GM18873 (cell line): Measurements from ENCODE around the gene SUPT3H.

ENCODE experiments used
- ATAC-seq: cut with Tn5 transposase; IDR thresholded peaks from one replicate; pipeline ENCODE4 v1.9.1; 2021; ENCODE audit warnings: mild to moderate bottlenecking, moderate library complexity, moderate number of reproducible peaks; ENCODE audit not compliant: unreplicated experiment, low FRiP score

Gene SUPT3H

GRCh38 chr6:45394586-45395095 lies 16.9 kb upstream of the SUPT3H start:
- ATAC-seq = no peak

GRCh38 chr6:45388328-45388727 lies 10.6 kb upstream of the SUPT3H start:
- no peak for ATAC-seq

- no peak for ATAC-seq
Observed at GRCh38 chr6:45387236-45387635, 9.5 kb upstream of the SUPT3H start.

DNA sequence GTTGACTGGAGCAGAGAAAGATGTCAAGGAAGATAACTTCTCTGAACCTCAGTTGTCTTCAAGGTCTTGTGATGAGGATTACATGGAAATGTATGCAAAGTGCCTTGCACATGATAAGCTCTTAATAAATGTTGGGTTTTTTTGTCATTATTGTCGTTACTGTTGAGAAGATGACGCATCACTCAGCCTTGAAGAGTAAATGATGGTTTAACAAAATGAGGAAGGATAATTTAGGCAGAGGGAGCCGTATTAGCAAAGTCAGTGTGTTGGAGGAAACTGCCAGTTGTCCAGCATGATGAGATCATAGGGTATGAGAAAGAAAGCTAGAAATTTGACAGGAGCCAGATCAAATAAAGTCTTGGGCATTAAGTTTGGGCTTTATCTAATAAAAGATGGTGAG lies 8.8 kb upstream of the SUPT3H start:
- no peak for ATAC-seq

GRCh38 chr6:45382391-45382790 lies 4.7 kb upstream of the SUPT3H start:
- ATAC-seq = no peak

DNA sequence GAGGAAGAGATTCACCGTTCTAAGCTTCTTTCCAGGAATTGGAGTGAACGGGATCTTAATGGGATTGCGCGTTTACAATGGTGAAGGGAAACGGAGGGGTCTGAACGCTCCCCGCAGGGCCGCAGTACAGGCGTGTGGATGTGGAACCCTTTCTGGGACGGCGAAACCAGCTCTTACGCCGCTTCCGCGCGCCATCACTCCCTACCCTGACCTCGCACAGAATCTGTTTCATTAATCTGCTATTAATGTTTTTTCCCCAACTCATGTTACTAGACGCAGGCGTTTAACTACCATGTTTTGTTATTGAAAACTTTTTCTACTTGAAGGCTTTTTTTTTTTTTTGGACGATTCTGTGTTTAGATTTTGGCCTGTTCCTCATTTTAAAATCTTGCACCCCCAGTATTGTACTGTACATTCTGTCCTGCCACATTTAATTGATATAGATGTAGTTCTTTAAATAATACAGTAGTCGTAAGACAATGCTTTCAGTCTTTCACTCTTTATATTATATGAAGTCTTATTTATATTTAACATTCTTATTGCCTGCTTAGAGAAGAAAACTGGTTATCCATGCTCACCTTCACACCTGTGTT lies 696 bp upstream of the SUPT3H start:
- ATAC-seq = peak; percentile 24

DNA sequence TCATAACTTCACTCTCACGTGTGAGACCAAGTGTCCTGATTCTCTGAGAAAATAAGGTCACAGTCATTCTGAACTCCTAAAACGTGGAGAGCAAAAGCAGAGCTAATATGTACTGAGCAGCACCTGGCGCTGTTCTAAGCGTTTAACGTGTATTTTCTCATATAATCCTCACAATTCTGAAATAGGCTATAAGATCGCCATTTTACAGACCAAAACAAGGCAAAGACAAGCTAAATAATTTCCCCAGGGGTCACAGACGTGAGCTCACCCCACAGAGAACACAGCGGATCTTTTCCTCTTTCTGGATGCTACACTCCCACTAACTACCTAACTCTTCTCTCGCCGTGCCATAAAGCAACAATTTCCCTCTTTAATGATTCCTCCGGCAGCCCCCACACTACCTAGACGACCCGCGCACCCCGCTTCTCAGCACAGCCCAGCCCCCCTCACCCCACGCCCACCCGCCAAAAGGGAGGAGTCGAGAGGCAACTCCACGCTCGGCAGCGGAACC lies 636 bp downstream of the SUPT3H start:
- no peak for ATAC-seq

DNA sequence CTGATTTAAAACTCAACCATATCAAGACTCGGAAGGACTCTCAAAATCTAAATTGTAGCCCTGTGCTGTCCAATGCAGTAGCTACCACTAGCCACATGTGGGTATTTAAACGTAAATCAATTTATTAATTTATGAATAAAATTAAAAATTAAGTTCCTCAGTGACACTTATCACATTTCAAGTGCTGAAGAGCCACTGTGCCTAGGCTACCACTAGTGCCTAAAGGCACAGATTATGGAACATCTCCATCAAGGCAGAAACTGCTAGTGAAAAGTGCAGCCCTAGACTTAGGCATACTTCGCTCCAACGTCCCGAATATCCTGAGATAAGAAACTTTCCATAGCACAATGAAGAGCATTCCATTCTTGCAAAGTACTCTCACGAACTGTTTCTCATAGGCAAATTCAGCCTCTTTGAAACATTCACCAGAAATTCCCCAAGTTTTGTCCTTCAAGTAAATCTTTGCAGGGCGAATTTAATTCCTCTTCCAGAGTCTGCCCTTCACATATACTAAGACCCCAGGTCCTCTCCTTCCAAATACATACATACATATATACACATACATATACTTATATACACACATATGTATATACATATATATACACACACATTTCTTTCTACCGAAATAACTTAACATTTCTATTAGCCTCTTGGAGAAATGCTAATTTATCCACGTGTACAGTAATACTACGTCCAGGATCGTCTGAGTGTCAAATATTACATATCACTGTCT lies 1.3 kb downstream of the SUPT3H start:
- no peak for ATAC-seq

- no peak for ATAC-seq
Observed at GRCh38 chr6:45375449-45375848, 2.3 kb downstream of the SUPT3H start.

DNA sequence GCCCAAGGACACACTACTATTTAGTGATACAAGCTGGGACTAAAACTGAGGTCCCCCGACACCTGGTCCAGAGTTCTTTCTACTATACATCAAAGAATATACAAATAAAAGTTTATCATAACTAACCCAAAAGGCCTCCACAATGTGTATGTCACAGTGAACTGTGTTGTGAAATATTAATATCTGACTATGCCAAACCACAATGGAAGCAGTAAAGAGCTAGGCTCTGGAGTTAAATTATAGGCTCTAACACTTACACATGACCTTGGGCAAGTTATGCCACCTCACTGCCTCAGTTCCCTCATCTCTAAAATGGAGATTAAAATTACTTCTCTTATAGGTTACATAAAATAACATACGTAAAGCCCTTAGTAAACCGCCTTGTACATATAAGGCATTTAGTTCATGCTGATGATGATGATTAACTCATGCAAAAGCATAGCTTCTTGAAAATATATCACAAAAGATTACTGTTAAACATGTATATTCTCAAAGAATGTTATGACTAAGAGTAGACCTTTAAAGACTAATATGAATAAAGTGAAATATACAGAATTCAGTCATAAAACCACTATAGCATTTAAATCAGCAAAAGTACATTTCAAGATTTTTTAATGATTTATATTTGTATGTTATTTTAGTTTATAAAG lies 5.7 kb downstream of the SUPT3H start:
- ATAC-seq = no peak

- ATAC-seq = no peak
Observed at GRCh38 chr6:45369870-45370269, 7.9 kb downstream of the SUPT3H start.

DNA sequence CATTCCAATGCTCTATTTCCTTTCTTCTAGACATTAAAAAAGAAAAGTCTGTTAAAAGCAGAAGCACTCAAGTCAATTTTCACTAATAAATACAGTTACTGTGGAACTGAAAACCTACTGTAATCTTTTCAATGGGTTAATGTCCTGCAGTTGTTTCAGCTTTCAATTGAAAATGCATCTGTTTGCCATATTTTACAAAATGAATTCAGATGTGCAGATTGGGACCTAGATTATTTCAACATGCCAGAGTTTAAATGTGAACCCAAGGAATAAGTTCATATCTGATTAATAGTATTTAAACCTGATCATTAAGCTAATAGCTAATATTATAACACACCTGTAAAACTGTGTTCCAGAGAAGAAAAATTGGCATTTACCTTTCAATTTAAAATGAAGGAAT lies 9.7 kb downstream of the SUPT3H start:
- no peak for ATAC-seq

DNA sequence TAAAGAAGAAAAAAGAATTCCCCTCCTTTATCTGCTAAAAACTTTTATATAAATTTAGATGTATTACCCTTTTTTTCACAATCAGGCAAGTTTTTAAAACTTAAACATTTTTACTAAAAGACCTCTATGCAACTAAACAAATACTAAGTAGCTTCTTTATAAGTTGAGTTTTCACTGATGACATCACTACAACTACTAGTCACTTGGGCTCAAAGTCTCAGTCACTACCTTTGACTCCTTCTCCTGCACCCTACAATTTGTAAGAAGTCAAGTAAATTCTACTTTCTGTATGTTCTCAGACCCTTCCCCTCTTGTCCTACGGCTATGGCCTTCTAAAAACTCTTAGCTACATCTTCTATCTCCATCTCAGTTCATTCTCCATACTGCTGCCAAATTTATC lies 11.2 kb downstream of the SUPT3H start:
- ATAC-seq = no peak

DNA sequence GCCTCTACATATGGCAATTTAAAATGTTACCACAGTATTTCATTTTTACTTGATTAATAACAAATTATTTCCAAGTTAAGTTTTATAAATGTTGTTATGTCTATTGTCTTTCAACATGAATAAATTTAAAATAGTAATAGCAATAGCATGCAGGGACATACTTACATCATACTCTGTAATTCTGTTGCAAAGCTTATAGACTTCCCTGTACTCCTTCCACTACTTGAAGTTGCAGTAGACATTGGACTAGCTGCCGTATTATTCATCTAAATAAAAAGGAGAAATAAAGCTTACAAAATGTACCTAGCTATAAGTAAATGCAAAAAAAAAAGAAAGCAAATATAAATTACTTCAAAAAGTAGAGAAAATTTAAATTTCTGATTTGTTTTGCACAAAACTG lies 12.7 kb downstream of the SUPT3H start:
- ATAC-seq = no peak

GRCh38 chr6:45364466-45364865 lies 13.3 kb downstream of the SUPT3H start:
- no peak for ATAC-seq

GRCh38 chr6:45353654-45354053 lies 24.1 kb downstream of the SUPT3H start:
- no peak for ATAC-seq

DNA sequence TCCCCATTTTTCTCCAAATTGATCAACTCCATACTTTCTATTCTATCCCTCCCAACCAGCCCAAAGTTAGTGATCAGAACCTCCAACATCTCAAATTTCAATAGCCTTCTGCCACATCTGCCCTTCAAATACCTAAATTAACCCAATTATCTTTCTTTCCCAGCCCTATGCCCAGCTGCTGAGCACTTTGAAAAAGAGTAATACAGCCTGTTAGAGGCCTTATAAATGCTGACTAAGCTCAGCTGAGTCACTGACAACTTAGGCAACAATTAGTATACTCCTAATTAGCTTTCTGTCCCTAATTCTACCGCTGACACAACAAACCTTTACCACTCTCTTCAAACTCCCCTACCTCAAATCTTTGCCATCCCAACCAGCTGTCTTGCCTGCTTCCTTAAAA lies 26.1 kb downstream of the SUPT3H start:
- ATAC-seq = no peak

DNA sequence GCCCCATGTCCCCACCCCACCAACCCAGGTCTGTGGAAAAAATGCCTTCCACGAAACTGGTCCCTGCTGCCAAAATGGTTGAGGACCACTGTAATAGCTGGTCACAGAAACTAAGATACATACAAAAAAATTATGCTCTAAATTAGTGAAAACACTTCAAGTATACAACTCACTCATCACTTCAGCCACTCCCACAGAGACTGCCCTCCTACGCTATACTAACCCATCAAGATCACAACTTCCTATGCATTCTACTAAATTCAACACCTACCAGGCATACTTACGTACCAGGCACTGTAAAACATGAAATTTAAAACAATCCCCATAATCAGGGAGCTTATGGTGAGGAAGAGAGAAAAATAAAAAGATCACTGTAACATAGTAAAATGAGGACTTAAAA lies 26.7 kb downstream of the SUPT3H start:
- no peak for ATAC-seq

- ATAC-seq = no peak
Observed at GRCh38 chr6:45350186-45350710, 27.5 kb downstream of the SUPT3H start.

- no peak for ATAC-seq
Observed at GRCh38 chr6:45344900-45345299, 32.8 kb downstream of the SUPT3H start.

DNA sequence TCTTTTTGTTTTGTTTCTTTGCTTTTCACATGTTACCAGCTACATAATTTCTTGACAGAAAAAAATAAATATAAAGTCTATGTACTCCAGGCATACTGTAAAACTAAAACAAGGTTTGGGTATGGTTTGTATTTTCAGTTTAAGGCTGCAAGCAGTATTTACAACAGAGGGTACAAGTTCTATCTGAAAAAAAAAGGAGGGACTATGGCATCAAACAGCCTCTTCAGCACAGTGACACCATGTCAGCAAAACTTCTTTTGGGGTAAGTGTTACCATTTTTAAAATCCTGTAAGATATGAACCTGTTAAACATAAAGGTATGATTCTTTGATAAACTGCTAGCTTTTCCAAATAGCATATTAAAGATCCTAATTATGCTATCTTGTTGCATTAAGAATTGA lies 49.2 kb downstream of the SUPT3H start:
- no peak for ATAC-seq
